Right lung (tissue), 5 donors: ENCODE data around the gene EDEM1. TPM values are rescaled to one million over a fixed set of nuclear protein-coding genes. Genes with fewer than 3 reads are reported as not detected.
"Not testable (repeated sequence)": the region's sequence is repeated elsewhere in the genome, so short reads cannot be mapped to it uniquely, and the experiment has no call there.

Source experiments
- DNase-seq, 2 donors: peaks; one replicate each; pipeline ENCODE4 v3.0.0-alpha.2; 2013
- polyA plus RNA-seq, 5 donors: library from polyadenylated mRNA; unstranded; fragments of 120-200 nt; gene quantifications; one replicate each; pipeline versions ENCODE4 v1.2.1 to v1.2.3, GENCODE V29; 2013; ENCODE audit warnings: inconsistent platforms in 1 of 5, low replicate concordance in 1 of 5; ENCODE audit not compliant: insufficient read length in 5 of 5, insufficient read depth in 1 of 5

The EDEM1 gene
- polyA plus RNA-seq, 5 donors: 20.2 to 31.8 (median 26.5) TPM

DNA sequence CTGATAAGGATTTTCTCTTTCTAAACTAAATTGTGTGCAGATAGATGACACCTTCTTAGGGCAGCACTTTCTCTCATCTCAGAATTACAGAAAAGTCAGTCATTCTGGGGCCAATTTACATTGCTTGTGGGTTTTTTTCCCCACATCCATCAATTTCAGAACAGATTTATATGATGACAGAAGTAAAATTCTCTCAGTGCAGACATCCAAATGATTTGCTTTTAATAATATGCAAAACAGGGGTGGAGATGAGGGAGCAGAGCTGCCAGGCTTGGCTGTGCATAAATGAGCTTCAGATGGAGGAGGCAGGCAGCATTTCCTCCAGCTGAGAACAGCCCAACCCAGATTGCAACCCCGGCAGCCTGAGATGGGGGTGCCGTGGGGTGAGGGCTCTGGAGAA lies 44.0 kb downstream of the EDEM1 start:
- no peak for DNase-seq

GRCh38 chr3:5232570-5232969 lies 45.1 kb downstream of the EDEM1 start:
- no peak for DNase-seq

- no peak for DNase-seq
Observed at GRCh38 chr3:5233026-5233425, 45.5 kb downstream of the EDEM1 start.

DNA sequence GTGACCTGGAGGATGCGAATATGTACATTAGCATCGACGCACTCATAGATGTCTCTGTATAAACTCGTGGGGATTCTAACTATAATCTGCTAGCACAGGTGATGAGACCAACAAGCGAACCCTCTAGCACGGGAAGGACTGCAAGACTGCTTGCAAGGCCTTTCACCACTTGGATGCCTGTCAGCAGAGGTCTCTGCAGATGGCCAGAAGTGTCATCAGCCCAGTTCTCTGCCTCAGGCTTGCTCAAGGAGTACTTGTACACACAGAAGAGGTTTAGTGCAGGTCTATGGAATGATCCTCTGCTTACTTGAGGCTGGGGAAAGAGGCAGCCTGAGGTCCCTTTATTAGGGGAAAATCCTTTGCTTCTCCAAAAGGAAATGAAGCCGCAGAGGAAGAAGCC lies 48.1 kb downstream of the EDEM1 start:
- DNase-seq: no peak

DNA sequence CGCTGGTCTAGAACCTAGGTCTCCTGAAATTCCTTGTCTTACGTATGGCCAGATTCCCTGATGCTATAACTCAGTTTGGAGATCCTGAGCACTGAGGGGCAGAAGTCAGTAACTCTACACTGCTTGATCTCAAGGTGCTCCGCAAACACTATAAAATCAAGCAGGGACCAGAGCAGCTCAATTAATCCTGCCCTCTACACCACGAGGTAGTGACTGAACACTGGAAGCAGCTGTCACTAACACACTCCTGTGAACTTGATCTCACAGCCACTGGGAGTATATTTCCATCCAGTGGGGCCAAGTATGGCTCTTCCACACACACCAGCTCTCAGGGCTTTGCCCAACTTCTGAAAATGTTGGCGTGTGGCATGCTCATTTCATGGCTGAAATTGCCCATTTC lies 51.0 kb downstream of the EDEM1 start:
- DNase-seq: no peak

- no peak for DNase-seq
Observed at GRCh38 chr3:5239602-5240001, 52.1 kb downstream of the EDEM1 start.

DNA sequence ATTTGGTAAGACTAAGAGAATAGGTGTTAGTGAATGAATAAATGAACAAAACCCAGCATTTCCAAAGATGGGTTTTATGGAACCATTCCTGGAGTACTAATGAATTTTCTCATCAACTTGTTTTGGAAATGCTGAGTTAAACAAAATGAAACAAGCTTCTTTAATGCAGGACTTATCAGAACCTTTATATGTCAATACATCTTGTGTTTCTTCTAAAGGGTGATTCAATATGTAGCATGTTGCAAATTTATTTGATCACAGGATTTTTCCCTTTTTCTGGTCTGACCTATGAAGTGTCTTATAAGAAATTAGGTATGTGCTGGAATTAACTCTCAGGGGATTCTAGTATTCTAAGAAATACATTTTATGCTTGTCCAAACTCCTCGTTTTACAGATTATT lies 53.2 kb downstream of the EDEM1 start:
- no peak for DNase-seq

GRCh38 chr3:5242785-5243184 lies 55.3 kb downstream of the EDEM1 start:
- DNase-seq: not testable (repeated sequence)

DNA sequence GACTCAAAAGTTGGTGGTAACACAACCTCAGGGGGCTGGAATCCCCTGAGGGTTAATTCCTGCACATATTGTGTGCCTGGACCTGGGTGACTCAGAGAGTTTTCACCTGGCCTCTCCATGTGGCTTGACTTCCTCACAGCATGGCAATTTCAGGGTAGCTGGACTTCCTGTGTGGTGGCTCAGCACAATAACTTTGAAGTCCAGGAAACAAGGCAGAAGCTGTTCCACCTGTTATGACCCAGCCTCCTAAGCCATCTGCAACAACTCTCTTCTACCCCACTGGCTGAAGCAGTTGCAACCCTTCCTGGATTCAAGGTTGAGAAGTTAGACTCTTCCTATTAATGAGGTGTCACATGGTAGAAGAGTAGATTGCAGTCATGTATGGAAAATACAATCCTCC lies 58.4 kb downstream of the EDEM1 start:
- no peak for DNase-seq

DNA sequence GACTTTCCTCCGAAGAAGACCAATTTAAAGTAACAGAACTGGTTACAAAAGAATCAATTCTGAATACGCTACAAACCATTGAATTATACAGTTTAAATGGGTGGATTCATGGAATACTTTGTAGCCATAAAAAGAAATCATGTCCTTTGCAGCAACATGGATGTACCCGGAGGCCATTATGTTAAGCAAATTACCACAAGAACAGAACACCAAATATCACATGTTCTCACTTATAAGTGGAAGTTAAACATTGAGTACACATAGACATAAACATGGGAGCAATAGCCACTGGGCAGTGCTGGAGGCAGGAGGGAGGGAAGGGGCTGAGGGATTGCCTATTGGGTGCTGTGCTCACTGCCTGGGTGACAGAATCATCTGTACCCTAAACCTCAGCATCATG lies 61.3 kb downstream of the EDEM1 start:
- no peak for DNase-seq

- peak; percentile 5 to 6 for DNase-seq
Observed at GRCh38 chr3:5250467-5251195, 63.1 kb downstream of the EDEM1 start.

DNA sequence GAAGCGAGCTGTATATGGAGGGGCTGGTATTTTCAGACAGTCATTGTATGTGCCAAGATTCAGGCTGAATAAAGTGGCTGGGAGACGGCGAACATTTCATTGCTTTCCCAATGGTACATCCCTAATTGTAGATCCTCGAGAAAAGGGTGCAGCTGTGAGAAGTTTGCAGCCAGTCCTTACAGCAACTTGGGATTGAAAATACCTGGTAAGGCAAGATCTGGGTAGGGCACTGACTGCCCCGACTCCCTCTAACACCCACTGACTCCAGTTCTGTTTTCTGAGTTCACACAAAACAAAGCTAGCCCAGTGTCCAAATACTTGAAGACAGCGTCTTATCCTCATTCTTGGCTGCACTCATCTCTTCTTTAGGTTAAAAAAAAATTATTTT lies 63.7 kb downstream of the EDEM1 start:
- peak in 1 of 2 donors; percentile 2 for DNase-seq

DNA sequence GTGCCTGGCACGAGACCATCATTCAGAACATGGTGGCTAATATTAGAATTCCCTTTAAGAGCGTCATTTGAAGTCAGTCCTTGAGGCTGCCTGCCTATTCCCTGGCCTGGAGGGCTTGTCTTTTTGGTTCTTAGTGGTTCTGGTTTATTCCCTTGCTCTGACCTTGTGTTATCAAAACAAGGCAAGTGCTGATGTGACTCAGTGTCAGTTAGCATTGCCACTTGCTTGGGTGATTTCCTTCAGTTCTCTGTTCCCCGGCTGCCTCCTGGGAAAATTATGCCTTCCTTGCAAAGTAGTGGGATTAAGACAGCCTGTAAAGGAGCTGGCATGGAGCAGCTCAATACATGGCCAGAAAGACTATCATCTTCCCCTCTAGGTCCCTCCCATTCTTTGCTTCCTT lies 64.6 kb downstream of the EDEM1 start:
- no peak for DNase-seq

DNA sequence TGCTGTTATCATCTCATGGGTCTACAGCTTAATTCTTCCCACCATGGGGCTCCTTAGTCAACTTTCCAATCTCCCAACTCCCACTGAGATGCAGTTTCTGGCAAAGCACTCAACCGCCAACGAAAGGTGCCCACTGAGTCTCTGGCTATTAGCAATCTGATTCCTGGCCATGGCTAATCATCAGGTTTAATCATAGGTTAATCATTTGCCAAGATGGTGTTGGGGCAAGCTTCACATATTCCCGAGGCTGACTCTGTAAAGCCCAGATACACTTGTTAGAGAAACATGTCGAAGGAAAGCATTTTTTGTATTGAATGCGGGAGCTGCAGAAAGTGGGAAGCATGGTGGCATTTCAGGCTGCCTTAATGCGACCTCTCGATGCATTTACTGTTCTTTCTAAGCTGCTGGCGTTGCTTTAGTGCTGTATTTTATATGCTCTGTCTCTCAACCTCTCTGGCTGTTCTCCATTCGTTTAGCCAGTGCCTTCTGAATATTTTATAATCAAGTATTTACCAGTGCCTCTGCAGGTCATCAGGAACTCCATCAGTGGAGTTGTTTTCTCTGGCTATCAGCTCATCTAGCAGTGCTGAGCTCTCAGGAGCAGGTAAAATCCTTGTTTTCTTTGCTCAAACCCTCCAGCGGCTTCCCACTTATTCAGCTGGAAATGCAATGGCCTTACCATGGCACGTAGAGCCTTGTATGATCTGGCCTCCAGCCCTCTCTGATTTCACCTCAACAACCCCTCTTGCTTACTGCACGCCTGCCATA lies 67.0 kb downstream of the EDEM1 start:
- DNase-seq: no peak

DNA sequence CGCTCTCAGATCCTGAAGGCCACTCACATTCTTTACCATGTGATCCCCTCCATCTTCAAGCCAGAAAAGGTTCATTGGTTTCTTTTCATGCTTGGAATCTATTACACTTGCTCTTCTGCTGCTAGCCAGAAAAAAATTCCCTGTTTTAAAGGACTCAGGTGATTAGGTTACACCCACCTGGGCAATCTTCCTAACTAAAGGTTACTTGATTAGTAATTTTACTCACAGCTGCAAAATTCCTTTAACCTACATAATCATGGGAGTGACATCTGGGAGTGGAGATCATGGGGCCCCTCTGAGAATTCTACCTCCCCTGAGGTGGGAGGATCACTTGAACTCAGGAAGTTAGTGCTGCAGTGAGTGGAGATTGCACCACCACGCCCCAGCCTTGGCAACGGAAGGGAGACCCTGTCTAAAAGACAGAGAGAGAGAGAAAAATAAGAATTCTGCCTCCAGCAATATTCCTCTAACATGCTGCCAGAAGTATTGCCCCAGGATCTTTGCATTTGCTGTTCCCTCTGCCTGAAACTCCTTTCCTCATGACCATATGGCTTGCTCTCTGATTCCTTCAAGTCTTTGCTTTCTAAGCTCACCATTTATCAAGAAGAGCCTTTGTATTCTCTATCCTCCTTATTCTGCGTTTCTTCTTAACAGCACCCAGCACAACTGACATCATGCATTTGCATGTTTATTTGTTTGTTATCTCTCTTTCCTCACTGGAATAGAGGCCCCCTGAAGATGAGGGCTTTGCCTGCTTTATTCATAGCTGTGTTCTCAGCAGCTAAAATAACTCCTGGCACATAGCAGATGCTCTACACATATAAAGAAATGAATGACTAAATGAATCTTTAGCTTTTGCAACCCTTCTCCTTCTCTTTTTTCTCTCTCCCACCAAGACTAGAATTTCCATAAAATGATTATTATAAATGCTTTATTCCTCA lies 68.2 kb downstream of the EDEM1 start:
- DNase-seq: no peak

DNA sequence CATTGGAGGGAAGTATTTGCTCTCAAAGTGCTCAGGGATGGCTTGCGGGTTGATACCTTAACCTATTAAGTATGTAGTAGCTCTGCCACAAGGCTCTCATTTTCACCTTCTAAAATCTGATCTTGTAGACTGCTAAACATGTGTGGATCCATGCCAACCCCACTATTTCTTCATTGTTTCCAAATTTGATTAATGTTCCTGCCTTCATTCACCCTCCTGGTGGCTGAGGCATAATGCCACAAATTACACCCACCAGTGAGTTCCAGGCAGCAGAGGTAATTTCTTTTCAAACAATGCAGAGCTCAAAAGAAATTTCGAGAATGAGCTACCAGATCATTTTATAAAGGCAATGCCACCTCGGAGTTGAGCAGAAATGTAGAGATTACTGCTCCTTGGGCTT lies 71.0 kb downstream of the EDEM1 start:
- DNase-seq: no peak

DNA sequence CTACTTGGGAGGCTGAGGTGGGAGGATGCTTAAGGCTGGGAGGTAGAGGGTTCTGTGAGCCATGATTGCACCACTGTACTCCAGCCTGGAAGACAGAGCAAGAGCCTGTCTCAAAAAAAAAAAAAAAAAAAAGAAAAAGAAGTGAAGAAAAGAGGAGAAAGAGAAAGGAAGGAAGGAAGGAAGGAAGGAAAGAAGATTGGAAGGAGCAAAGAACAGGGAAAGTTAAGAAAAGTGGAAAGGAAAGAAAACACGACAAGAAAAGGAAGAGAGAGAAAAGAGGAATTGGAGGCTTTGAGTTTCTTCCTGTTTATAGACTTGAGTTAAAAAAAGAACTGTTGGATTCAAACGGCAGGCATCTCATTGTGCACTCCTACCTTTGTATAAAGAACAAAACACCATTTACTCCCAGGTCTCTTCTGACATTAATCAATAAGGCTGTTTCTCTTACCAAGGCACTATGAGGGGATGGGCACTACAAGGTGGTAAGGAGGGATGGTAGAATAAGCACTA lies 73.5 kb downstream of the EDEM1 start:
- no peak for DNase-seq

- no peak for DNase-seq
Observed at GRCh38 chr3:5262507-5262906, 75.0 kb downstream of the EDEM1 start.

- no peak for DNase-seq
Observed at GRCh38 chr3:5264093-5264600, 76.6 kb downstream of the EDEM1 start.

GRCh38 chr3:5264896-5265770 lies 77.6 kb downstream of the EDEM1 start:
- DNase-seq: no peak

DNA sequence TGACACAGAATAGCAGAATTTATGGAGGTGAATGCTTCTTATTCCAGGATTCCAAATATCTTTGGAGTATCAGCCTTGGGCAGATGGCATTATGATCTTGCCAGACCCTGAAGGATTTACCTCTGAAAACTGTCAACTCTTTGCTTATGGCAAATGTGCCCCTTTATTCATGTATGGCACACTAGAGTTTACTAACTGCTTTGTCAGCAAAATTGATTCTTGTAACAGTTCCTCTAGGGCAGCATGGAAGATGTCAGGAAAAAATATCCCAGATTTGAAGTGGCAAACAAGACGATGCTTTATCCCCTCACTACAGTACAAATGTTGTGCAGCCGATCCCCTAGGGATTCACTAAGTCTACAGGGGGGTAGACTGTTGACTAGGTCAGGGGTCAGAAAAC lies 79.7 kb downstream of the EDEM1 start:
- no peak for DNase-seq
